OCI-LY3 (cell line): ENCODE data around the gene ACOT6.

Experiments
- CTCF ChIP-seq: fragments of 200-600, 300-600 bp; sonication (generic); IDR thresholded peaks from 2 replicates; pipeline ENCODE4 v1.5.1; 2014; ENCODE audit warnings: antibody characterized with exemption, low read length, low read depth
- EZH2phosphoT487 ChIP-seq: fragments of 200-600 bp; shearing (Covaris generic); IDR thresholded peaks from 2 replicates; pipeline ENCODE4 v1.6.1; 2018; ENCODE audit warnings: antibody characterized with exemption, mixed run types, low read depth

DNA sequence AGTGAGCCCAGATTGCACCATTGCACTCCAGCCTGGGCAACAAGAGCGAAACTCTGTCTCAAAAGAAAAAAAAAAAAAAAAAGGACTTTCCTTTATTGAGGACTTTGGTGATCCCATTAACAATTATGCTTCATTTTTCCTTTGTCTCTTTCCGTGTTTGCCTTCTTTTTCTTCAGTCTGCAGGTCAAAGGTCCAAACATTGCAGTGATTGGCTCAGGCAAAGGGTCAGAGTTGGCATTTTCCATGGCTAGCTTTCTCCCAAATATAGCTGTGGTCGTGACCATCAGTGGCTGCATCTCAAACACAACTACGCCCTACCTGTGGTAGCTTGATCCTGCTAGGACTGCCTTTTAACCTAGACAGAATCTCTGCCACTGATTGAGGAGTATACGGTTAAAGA is 25.5 kb downstream of the ACOT6 start:
- TF ChIP-seq EZH2phosphoT487 (no peak), CTCF (no peak)
